Adipocyte (in vitro differentiated cells): ENCODE results near the gene RYR3.

Experiments
- DNase-seq: peaks from one replicate; pipeline ENCODE4 v3.0.0-alpha.2; 2015; ENCODE audit warnings: low read depth
- H3K27me3 ChIP-seq: replicated peaks from 2 replicates; pipeline ENCODE4 v1.7.0; 2013; ENCODE audit warnings: mild to moderate bottlenecking, low read length, moderate library complexity; ENCODE audit not compliant: control insufficient read depth, insufficient read depth
- H3K36me3 ChIP-seq: 2 replicates; pipeline ENCODE4 v1.7.0; 2013; ENCODE audit warnings: low read length, mild to moderate bottlenecking, moderate library complexity; ENCODE audit not compliant: control insufficient read depth, insufficient read depth, severe bottlenecking
- H3K4me1 ChIP-seq: 2 replicates; pipeline ENCODE4 v1.7.0; 2013; ENCODE audit warnings: mild to moderate bottlenecking, low read length, moderate library complexity; ENCODE audit not compliant: control insufficient read depth, insufficient read depth
- H3K4me3 ChIP-seq: 2 replicates; pipeline ENCODE4 v1.7.0; 2013; ENCODE audit warnings: mild to moderate bottlenecking, low read length, moderate library complexity
- H3K9ac ChIP-seq: 2 replicates; pipeline ENCODE4 v1.7.0; 2013; ENCODE audit warnings: mild to moderate bottlenecking, low read length, moderate library complexity
- H3K9me3 ChIP-seq: 2 replicates; pipeline ENCODE4 v1.7.0; 2013; ENCODE audit warnings: mild to moderate bottlenecking, low read length, moderate library complexity; ENCODE audit not compliant: control insufficient read depth

The RYR3 gene

GRCh38 chr15:33310481-33311311 is at the start of gene RYR3:
Gene RYR3 (plus strand): TSS chr15:33310967. CDS start chr15:33311046, 79 bp downstream.
- Histone ChIP-seq H3K9me3 (no peaks in the 10 kb centered on the region), H3K4me3 (no peak within 1 kb of the TSS), H3K36me3 (no peaks in the 10 kb centered on the region), H3K9ac (no peak within 1 kb of the TSS), H3K4me1 (no peaks in the 10 kb centered on the region), H3K27me3 (peaks cover 64% of the 10 kb centered on the region)
- peak; percentile 24 for DNase-seq

- Histone ChIP-seq H3K9me3 (no peaks in the 10 kb centered on the region), H3K4me1 (no peaks in the 10 kb centered on the region), H3K9ac (no peak overlapping the region), H3K27me3 (peaks cover 39% of the 10 kb centered on the region), H3K36me3 (no peaks in the 10 kb centered on the region), H3K4me3 (no peak overlapping the region)
- DNase-seq, result peak; percentile 18
Measured at GRCh38 chr15:33262306-33262705, 48.5 kb upstream of the RYR3 start.

GRCh38 chr15:33277689-33278088 is 33.1 kb upstream of the RYR3 start:
- peaks cover 13% of the 10 kb centered on the region for H3K4me1 ChIP-seq
- H3K36me3 ChIP-seq, result no peaks in the 10 kb centered on the region
- DNase-seq, result no peak
- peaks cover 13% of the 10 kb centered on the region for H3K9me3 ChIP-seq
- no peak overlapping the region for H3K4me3 ChIP-seq
- H3K27me3 ChIP-seq, result peaks cover 18% of the 10 kb centered on the region
- no peak overlapping the region for H3K9ac ChIP-seq

GRCh38 chr15:33278816-33279612 is 31.8 kb upstream of the RYR3 start:
- Histone ChIP-seq H3K36me3 (no peaks in the 10 kb centered on the region), H3K9me3 (peaks cover 7% of the 10 kb centered on the region), H3K4me1 (peaks cover 13% of the 10 kb centered on the region), H3K9ac (no peak overlapping the region), H3K27me3 (peaks cover 18% of the 10 kb centered on the region), H3K4me3 (no peak overlapping the region)
- DNase-seq, result peak; percentile 86

- Histone ChIP-seq H3K27me3 (peaks cover 14% of the 10 kb centered on the region), H3K4me3 (no peak overlapping the region), H3K9ac (no peak overlapping the region), H3K9me3 (peaks cover 4% of the 10 kb centered on the region), H3K4me1 (peaks cover 13% of the 10 kb centered on the region), H3K36me3 (no peaks in the 10 kb centered on the region)
- DNase-seq, result peak; percentile 20
Measured at GRCh38 chr15:33279613-33280205, 31.1 kb upstream of the RYR3 start.

- Histone ChIP-seq H3K4me3 (no peak overlapping the region), H3K9me3 (no peaks in the 10 kb centered on the region), H3K4me1 (peaks cover 13% of the 10 kb centered on the region), H3K36me3 (no peaks in the 10 kb centered on the region), H3K9ac (no peak overlapping the region), H3K27me3 (peaks cover 3% of the 10 kb centered on the region)
- DNase-seq, result no peak
Measured at GRCh38 chr15:33282226-33283020, 28.3 kb upstream of the RYR3 start.

- peaks cover 12% of the 10 kb centered on the region for H3K4me1 ChIP-seq
- H3K4me3 ChIP-seq, result no peak overlapping the region
- H3K9ac ChIP-seq, result no peak overlapping the region
- no peaks in the 10 kb centered on the region for H3K36me3 ChIP-seq
- H3K27me3 ChIP-seq, result peaks cover 6% of the 10 kb centered on the region
- H3K9me3 ChIP-seq, result no peaks in the 10 kb centered on the region
- DNase-seq, result no peak
Measured at GRCh38 chr15:33283576-33283975, 27.2 kb upstream of the RYR3 start.

GRCh38 chr15:33284336-33284735 is 26.4 kb upstream of the RYR3 start:
- no peak for DNase-seq
- Histone ChIP-seq H3K36me3 (no peaks in the 10 kb centered on the region), H3K9me3 (no peaks in the 10 kb centered on the region), H3K27me3 (peaks cover 7% of the 10 kb centered on the region), H3K4me3 (no peak overlapping the region), H3K4me1 (peaks cover 5% of the 10 kb centered on the region), H3K9ac (no peak overlapping the region)

- Histone ChIP-seq H3K4me3 (no peak overlapping the region), H3K27me3 (peaks cover 33% of the 10 kb centered on the region), H3K9ac (no peak overlapping the region), H3K4me1 (peaks cover 3% of the 10 kb centered on the region), H3K9me3 (no peaks in the 10 kb centered on the region), H3K36me3 (no peaks in the 10 kb centered on the region)
- DNase-seq, result peak; percentile 77
Measured at GRCh38 chr15:33292717-33293307, 18.0 kb upstream of the RYR3 start.

- H3K27me3 ChIP-seq, result peaks cover 33% of the 10 kb centered on the region
- no peak overlapping the region for H3K9ac ChIP-seq
- H3K4me1 ChIP-seq, result peaks cover 3% of the 10 kb centered on the region
- no peak for DNase-seq
- no peaks in the 10 kb centered on the region for H3K9me3 ChIP-seq
- H3K4me3 ChIP-seq, result no peak overlapping the region
- no peaks in the 10 kb centered on the region for H3K36me3 ChIP-seq
Measured at GRCh38 chr15:33293713-33294334, 16.9 kb upstream of the RYR3 start.
